Limb (tissue), 2 donors: ENCODE results near the gene PTPRG.
"Not testable (repeated sequence)": the region's sequence is repeated elsewhere in the genome, so short reads cannot be mapped to it uniquely, and the experiment has no call there.

Experiments used
- DNase-seq, 2 donors: peaks; one replicate each; pipeline ENCODE4 v3.0.0-alpha.2; 2016; ENCODE audit errors: extremely low spot score in 2 of 2

PTPRG gene

GRCh38 chr3:61790411-61790810, 229.0 kb downstream of the PTPRG start:
- DNase-seq, result no peak

GRCh38 chr3:61793056-61793455, 231.7 kb downstream of the PTPRG start:
- no peak for DNase-seq

GRCh38 chr3:61793521-61793920, 232.2 kb downstream of the PTPRG start:
- no peak for DNase-seq

DNA sequence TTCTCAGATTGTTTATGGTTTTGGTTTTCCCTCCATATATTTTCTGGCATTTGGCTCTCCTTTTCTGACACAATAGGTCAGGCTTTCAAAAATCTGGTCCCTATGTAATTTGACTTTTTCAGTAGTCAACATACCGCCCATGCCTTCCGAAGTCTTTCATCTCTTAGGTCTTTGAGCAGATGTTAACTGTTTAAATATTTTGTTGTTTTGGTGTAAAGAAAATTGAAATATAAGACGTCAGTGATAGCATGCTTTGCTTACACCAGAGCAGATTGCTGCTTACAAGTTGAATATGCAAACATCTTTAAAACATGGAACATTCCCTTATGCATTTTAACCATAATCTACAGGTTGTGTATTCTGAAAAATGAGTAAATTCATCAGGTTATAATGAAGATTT, 233.0 kb downstream of the PTPRG start:
- no peak for DNase-seq

DNA sequence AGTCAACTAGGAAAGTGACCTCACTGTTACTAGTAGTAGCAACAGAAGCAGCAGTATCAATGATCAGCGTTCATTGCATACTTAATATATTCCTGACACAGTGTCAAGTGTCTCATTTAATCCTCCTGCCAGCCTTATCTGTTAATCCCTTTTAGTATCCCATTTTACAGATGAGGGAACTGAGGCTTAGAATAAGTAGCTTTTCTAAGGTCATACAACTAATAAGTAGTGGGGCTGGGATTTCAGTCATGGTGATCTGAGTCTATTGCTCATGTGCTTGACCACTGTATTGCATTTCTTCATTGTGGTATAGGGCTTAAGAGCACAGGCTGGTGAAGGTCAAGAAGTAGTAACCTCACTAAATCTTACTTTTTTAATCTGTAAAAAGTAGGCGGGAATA, 233.6 kb downstream of the PTPRG start:
- DNase-seq, result no peak

GRCh38 chr3:61796088-61796680, 234.8 kb downstream of the PTPRG start:
- no peak for DNase-seq

- DNase-seq, result no peak
These were observed 235.5 kb downstream of the PTPRG start for GRCh38 chr3:61796911-61797310.

DNA sequence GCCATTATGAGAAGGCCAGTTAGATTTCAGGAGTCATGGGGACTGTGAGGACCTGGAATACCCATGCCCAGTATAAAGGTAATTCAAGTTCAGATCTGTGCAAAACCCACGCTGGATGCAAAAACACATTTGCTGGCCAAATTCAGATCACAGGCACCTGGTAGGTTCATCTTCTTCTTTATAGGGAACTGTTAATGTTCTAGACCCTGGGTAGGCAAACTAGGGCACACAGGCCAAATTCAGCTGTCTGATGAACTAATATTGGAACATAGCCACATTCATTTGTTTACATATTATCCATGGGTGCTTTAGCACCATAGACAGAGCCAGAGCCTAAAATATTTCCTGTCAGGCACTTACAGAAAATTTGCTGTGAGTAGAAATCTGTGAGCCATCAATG, 241.4 kb downstream of the PTPRG start:
- DNase-seq, result no peak

DNA sequence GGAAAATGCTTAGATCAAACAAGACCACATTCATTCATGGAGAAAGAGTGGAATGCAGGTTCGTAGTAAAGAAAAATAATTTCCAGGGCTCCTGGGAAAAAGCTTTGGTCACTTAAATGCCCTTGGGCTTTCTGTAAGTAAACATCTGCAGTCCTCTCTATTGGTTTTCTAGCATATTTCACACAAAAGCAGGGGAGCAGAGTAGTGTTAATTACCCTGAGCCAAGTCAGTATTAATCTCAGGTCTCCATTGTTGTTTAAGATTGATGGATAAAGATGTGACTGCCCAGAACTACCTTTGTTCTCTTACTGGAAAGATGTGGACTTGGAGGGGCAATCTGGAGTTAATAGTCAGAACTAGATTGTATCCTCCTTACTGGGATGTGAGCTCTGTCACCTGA, 242.6 kb downstream of the PTPRG start:
- DNase-seq, result no peak

- no peak for DNase-seq
These were observed 243.4 kb downstream of the PTPRG start for GRCh38 chr3:61804782-61805181.

DNA sequence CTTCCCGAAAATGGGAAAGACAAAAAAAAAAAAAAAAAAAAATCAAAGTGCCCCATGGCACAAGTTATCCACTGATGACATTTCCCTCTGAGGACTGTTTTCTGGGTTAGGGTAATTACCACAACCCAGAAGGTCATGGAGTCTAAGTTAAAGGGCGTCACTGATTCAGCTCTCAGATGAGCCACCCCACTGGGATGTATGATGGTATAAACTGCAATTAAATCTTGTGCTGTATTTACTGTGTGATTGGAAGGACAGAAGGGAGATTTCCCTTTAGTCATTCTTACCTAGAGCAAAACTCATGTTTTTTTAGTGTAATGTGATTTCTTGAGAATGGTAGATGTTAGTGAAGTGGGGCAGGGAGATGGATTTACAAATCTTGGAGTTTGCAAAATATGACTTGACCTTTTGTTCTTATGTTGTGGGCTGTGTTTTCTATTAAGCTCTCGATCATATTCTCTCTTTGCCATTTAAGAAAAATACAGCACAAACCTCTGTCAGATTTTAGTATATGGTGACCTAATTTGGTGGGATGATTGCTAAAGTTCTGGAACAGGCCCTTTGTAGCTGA, 244.2 kb downstream of the PTPRG start:
- no peak for DNase-seq

DNA sequence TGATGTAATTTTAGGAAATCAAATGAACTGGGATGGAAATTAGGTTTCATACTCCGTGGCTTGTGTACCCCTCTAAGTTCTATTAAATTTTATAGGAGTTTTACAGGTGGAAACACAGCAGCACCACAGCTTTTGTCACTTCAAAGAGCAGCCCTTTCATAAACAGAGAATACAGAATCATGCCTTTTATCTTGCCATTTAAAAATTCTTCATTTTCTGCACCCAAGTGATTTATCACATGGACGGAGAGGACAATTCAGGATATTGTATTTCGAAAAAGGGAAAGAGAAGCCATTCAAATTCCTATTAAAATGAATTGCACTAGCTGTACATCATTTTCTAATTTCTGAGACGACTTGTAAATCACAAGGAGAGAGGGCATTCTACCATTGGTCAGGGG, 245.4 kb downstream of the PTPRG start:
- no peak for DNase-seq

- DNase-seq, result no peak
These were observed 246.5 kb downstream of the PTPRG start for GRCh38 chr3:61807865-61808276.

- no peak for DNase-seq
These were observed 247.2 kb downstream of the PTPRG start for GRCh38 chr3:61808526-61808925.

- DNase-seq, result no peak
These were observed 247.6 kb downstream of the PTPRG start for GRCh38 chr3:61808999-61809398.

- peak in 1 of 2 donors; percentile 35 for DNase-seq
These were observed 248.5 kb downstream of the PTPRG start for GRCh38 chr3:61809879-61810278.

DNA sequence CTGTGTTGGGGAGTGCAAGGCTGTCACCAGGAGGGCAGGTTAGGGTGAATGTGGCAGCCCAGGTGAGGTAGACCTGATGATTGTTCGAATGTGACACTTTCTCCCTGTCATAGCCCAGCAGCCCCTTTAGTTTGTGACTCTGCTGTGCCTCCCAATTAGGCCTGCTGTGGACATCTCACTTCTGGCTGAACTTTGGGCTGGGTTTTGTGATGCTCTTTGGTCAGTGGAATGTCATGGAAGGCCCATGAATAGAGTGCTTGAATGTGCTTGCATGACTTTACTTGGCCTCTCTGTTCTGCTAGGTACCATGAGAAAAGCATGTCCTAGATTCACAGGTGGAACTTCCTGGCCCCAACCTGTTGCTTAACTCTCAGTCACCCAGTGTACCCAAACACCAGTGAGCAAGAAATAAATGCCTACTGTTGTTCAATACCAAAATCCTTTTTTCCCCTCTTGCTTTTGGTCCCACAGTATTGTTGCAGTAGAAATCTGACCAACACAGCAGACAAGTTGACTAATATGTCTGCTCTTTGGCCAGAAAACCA, 249.7 kb downstream of the PTPRG start:
- DNase-seq, result no peak

DNA sequence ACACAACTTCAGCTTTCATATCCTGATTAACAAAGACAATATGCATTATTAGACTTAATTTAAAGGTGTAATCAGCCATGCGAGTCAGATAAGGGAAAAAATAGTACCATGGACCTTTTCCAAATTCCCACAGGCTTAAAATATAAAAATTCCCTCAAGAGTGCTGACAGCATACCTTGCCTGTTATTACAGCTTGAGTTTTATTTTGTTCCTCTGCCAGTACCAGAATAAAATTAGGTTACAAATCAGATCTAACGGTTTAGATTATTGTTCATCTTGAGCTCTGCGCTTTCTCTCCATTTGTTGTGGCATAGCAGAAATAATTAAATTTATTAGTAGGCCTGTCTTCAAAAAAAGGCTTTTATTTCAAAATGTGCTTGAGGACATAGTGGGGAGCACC, 250.3 kb downstream of the PTPRG start:
- DNase-seq, result no peak

DNA sequence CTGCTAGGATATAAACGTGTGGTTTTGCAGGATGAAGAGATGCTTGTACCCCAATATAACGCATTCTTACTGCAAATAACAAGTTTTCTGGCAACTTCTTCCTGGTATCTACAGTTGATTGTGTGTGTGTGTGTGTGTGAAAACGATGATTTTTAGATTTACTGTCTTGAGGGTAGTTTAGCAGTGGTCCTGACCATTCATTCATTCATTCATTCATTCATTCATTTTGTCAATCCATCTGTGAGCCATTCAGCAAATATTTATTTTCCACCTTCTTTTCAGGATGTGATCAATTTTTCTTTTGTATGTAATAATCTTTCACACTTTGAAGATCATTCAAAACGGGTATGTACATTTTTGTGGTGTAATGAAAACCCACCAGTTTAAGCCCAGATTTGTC, 250.7 kb downstream of the PTPRG start:
- no peak for DNase-seq

GRCh38 chr3:61812517-61812916, 251.1 kb downstream of the PTPRG start:
- DNase-seq, result no peak

- DNase-seq, result no peak
These were observed 252.3 kb downstream of the PTPRG start for GRCh38 chr3:61813636-61814035.

GRCh38 chr3:61814674-61815073, 253.3 kb downstream of the PTPRG start:
- no peak for DNase-seq

- not testable (repeated sequence) for DNase-seq
These were observed 254.9 kb downstream of the PTPRG start for GRCh38 chr3:61816304-61816703.
